ENCODE measurements around the gene GRIA4. TPM values are rescaled to one million over a fixed set of nuclear protein-coding genes. Genes with fewer than 3 reads are reported as not detected.

GRIA4 gene
- total and polyA plus RNA-seq, 2 of the 13 experiments (the other 11 are each of a cell fraction or from before 2014, with no cell fraction given), result not detected

DNA sequence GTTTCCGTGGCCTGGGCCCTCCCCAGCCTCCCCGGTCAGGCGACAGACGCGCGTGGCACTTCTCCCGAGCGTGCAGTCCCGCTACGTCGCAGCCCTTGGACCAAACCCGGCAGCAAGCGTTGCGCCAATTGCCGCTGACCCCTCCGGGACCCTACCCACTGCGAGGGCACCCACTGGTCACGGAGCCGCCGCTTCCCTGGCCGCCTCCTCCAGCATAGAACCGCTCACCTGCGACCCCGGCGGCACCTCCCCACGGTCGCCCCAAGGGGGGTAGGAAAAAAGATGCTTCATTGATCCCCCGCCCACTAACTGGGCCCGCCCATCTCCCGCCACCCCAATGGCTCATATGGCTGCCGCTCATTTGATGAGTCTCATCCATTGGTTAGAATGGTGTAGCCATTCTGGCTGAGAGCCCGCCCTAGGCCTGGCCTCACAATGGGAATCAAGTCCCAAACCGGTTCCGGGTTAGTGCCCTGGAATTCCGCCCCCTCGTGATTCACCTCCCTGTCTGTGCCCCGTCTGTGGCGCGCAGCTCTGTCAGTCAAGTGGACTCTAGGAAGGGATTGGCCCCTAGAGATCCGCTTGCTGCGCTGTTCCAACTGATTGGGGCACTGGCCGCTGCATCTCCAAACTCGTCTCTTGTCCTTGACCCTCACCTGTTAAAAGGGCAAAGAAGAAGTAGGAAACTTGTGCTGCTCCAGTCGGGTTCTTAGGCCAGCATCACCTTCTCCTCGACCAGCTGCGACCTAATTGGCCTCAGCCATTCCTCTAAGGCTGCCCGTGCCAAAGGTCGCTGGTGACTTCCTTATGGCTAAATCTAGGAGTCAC lies 412.3 kb downstream of the GRIA4 start, which contains the start of gene MSANTD4 (continued):
- TF ChIP-seq MED1 (CRISPR knock-in tag; IDR thresholded peaks at IDR 0.05) (0 out of 2 replicates have a peak, but pooled peaks have one; percentile 19), MBNL3 (CRISPR knock-in tag; conservative IDR thresholded peaks at IDR 0.05) (no peak), SNAPC2 (CRISPR knock-in tag; IDR thresholded peaks at IDR 0.05) (no peak), MATR3 (CRISPR knock-in tag; IDR thresholded peaks at IDR 0.05) (no peak), ZNF383 (CRISPR knock-in tag; IDR thresholded peaks at IDR 0.05; ENCODE audit: borderline replicate concordance) (no peak), ZNF687 (CRISPR knock-in tag; IDR thresholded peaks at IDR 0.05) (peak; percentile 65), TAF1 (CRISPR knock-in tag; IDR thresholded peaks at IDR 0.05) (peak; percentile 57), ZNF232 (CRISPR knock-in tag; IDR thresholded peaks at IDR 0.05; ENCODE audit: borderline replicate concordance) (no peak), ZNF432 (CRISPR knock-in tag; IDR thresholded peaks at IDR 0.05; ENCODE audit: borderline replicate concordance) (no peak), TFDP2 (CRISPR knock-in tag; IDR thresholded peaks at IDR 0.05) (no peak), ATAD3A (CRISPR knock-in tag; IDR thresholded peaks at IDR 0.05) (no peak), GTF3A (CRISPR knock-in tag; conservative IDR thresholded peaks at IDR 0.05) (no peak), SNAI1 (CRISPR knock-in tag; IDR thresholded peaks at IDR 0.05; ENCODE audit: borderline replicate concordance) (peak; percentile 79; the same call in 1 of the 2 replicates), HMGA1 (CRISPR knock-in tag; conservative IDR thresholded peaks at IDR 0.05) (no peak), ZNF501 (CRISPR knock-in tag; IDR thresholded peaks at IDR 0.05) (peak; percentile 74)
- TF ChIP-seq, protein P1, sequence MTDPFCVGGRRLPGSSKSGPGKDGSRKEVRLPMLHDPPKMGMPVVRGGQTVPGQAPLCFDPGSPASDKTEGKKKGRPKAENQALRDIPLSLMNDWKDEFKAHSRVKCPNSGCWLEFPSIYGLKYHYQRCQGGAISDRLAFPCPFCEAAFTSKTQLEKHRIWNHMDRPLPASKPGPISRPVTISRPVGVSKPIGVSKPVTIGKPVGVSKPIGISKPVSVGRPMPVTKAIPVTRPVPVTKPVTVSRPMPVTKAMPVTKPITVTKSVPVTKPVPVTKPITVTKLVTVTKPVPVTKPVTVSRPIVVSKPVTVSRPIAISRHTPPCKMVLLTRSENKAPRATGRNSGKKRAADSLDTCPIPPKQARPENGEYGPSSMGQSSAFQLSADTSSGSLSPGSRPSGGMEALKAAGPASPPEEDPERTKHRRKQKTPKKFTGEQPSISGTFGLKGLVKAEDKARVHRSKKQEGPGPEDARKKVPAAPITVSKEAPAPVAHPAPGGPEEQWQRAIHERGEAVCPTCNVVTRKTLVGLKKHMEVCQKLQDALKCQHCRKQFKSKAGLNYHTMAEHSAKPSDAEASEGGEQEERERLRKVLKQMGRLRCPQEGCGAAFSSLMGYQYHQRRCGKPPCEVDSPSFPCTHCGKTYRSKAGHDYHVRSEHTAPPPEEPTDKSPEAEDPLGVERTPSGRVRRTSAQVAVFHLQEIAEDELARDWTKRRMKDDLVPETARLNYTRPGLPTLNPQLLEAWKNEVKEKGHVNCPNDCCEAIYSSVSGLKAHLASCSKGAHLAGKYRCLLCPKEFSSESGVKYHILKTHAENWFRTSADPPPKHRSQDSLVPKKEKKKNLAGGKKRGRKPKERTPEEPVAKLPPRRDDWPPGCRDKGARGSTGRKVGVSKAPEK (CRISPR knock-in tag; IDR thresholded peaks at IDR 0.05; ENCODE audit: borderline replicate concordance), result no peak
- TF ChIP-seq, protein P2, sequence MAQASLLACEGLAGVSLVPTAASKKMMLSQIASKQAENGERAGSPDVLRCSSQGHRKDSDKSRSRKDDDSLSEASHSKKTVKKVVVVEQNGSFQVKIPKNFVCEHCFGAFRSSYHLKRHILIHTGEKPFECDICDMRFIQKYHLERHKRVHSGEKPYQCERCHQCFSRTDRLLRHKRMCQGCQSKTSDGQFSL (CRISPR knock-in tag; IDR thresholded peaks at IDR 0.05), result no peak
- TF ChIP-seq, protein P3, sequence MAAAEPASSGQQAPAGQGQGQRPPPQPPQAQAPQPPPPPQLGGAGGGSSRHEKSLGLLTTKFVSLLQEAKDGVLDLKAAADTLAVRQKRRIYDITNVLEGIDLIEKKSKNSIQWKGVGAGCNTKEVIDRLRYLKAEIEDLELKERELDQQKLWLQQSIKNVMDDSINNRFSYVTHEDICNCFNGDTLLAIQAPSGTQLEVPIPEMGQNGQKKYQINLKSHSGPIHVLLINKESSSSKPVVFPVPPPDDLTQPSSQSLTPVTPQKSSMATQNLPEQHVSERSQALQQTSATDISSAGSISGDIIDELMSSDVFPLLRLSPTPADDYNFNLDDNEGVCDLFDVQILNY (CRISPR knock-in tag; conservative IDR thresholded peaks at IDR 0.05), result no peak
